Progenitor cell of endocrine pancreas (in vitro differentiated cells): Measurements from ENCODE around the gene AOAH. TPM values are rescaled to one million over a fixed set of nuclear protein-coding genes. Genes with fewer than 3 reads are reported as not detected.
A peak's percentile ranks its signal among the peaks of the same experiment; 100 is the strongest.

ENCODE experiments used
- DNase-seq: peaks from one replicate; pipeline ENCODE4 v3.0.0; 2021; ENCODE audit warnings: low spot score; ENCODE audit not compliant: unreplicated experiment
- H3K27ac Mint-ChIP-seq: 2 replicates; pipeline ENCODE4 v1.8.0; 2021; ENCODE audit warnings: mild to moderate bottlenecking, moderate library complexity, mixed read lengths
- H3K27me3 Mint-ChIP-seq: 2 replicates; pipeline ENCODE4 v1.8.0; 2021; ENCODE audit warnings: mixed read lengths
- H3K36me3 Mint-ChIP-seq: 2 replicates; pipeline ENCODE4 v1.8.0; 2022; ENCODE audit warnings: mixed read lengths; ENCODE audit not compliant: insufficient read depth
- H3K4me1 Mint-ChIP-seq: 2 replicates; pipeline ENCODE4 v1.8.0; 2021; ENCODE audit warnings: low read depth, mixed read lengths
- H3K4me3 Mint-ChIP-seq: 2 replicates; pipeline ENCODE4 v1.8.0; 2021; ENCODE audit warnings: low read depth, mild to moderate bottlenecking, moderate library complexity, mixed read lengths
- H3K9me3 Mint-ChIP-seq: 2 replicates; pipeline ENCODE4 v1.8.0; 2021; ENCODE audit warnings: low read depth, mixed read lengths
- total RNA-seq: library from RNA; stranded (reverse); gene quantifications from 2 replicates; pipeline ENCODE4 v1.2.1, GENCODE V29; 2021
- TF ChIP-seq, protein P1 (sequence below): fragments of 200-600 bp; sonication (generic); IDR thresholded peaks from one replicate; pipeline ENCODE4 v1.5.0; 2021; ENCODE audit warnings: antibody characterized with exemption, mild to moderate bottlenecking; ENCODE audit not compliant: unreplicated experiment

AOAH gene
- total RNA-seq, 1 donor from 2014 or later = 3.3 TPM

DNA sequence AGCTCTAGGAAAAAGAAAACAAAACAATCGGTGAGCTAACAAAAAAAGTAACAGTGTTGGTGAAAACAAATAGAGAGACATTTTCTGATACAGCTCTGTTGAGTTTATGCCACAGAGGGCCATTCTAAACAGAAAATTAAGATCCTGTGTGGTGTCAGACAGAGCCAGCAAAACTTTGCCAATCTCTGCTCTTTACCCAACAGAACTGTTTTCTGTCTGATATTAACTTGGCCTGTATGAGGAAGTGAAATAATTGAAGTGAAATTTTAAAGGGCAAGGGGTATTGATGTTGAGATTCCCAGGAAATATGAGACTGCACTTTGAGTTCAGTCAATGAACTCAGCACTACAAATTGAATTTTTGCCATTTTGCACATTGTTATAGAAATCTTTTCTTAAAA is 101.0 kb downstream of the AOAH start:
- no peak overlapping the region for H3K27ac Mint-ChIP-seq

DNA sequence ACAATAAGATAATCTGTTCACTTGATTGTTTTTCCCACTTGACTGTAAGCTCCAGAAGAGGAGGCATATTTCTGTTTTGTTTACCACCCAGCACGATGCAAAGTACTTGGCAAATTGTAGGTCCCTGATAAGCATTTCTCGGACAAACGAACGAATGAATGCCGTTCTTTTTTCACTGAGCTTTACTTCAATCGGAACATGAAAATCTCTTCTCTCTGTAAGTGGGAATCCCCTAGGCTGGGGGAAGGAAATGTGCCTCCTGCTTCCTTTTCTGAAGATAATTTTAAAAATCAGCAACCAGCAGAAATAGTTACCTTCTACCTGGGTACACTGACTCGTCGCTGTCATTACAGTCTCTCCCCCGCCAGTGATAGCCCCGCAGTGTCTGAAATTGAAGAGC is 102.9 kb downstream of the AOAH start:
- DNase-seq = no peak
- no peaks in the 10 kb centered on the region for H3K9me3 Mint-ChIP-seq
- peaks cover 5% of the 10 kb centered on the region for H3K27me3 Mint-ChIP-seq
- no peaks in the 10 kb centered on the region for H3K36me3 Mint-ChIP-seq
- H3K27ac Mint-ChIP-seq = no peak overlapping the region
- TF ChIP-seq, protein P1, sequence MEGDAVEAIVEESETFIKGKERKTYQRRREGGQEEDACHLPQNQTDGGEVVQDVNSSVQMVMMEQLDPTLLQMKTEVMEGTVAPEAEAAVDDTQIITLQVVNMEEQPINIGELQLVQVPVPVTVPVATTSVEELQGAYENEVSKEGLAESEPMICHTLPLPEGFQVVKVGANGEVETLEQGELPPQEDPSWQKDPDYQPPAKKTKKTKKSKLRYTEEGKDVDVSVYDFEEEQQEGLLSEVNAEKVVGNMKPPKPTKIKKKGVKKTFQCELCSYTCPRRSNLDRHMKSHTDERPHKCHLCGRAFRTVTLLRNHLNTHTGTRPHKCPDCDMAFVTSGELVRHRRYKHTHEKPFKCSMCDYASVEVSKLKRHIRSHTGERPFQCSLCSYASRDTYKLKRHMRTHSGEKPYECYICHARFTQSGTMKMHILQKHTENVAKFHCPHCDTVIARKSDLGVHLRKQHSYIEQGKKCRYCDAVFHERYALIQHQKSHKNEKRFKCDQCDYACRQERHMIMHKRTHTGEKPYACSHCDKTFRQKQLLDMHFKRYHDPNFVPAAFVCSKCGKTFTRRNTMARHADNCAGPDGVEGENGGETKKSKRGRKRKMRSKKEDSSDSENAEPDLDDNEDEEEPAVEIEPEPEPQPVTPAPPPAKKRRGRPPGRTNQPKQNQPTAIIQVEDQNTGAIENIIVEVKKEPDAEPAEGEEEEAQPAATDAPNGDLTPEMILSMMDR = no peak
- H3K4me1 Mint-ChIP-seq = peaks cover 8% of the 10 kb centered on the region
- H3K4me3 Mint-ChIP-seq = no peak overlapping the region

More for the DNA sequence above, 101.0 kb downstream of the AOAH start:
- Mint-ChIP-seq H3K4me1 (peaks cover 8% of the 10 kb centered on the region), H3K4me3 (no peak overlapping the region), H3K27me3 (no peaks in the 10 kb centered on the region), H3K36me3 (no peaks in the 10 kb centered on the region), H3K9me3 (no peaks in the 10 kb centered on the region)
- TF ChIP-seq, protein P1 = no peak
- no peak for DNase-seq

DNA sequence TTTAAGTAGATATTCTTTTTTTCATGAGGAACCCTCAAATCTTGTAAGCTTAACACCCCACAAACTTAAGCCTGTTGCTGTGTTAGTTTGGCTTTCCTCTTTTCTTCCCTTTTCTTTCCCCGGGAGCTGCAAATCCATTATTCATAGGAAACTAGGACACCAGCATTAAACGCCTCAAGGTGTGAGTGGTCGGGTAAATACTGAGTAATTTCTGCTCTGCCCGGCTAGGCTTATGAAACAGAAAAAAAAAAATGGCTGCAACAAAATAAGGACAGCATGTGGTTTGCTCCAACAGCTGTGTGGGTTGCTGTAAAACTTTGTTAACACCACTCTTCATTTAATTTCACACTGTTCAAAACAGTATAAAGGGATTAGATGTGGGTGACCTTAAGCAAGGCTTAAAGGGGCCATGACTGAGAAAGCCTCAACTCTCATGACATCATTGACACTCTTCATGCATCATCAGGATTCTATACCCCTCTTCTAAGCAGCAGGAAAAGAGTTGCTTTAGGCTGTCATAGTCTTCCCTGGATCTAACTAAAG is 104.1 kb downstream of the AOAH start:
- Mint-ChIP-seq H3K4me1 (peaks cover 16% of the 10 kb centered on the region), H3K36me3 (no peaks in the 10 kb centered on the region), H3K27me3 (peaks cover 5% of the 10 kb centered on the region), H3K4me3 (no peak overlapping the region), H3K9me3 (no peaks in the 10 kb centered on the region), H3K27ac (no peak overlapping the region)
- DNase-seq = no peak
- TF ChIP-seq, protein P1 = no peak

DNA sequence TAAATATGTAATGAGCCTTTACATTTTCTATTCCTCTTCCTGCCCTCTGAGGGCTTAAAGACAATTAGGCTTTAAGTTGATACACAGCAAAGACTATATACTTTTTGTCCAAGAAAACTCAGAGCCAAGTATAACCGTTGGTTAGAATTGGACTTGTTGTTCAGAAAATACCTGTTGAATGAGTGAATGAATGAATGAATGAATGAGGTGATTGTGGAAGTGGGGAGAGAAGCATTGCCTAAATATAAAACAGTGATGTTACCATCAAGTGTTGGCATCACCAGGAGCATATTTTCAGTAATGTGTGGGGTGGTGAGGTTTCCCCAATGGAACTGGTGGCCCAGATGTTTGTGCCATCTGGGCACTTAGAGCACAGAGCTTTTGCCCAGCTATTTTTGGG is 106.9 kb downstream of the AOAH start:
- Mint-ChIP-seq H3K4me1 (peaks cover 22% of the 10 kb centered on the region), H3K4me3 (no peak overlapping the region), H3K36me3 (no peaks in the 10 kb centered on the region), H3K9me3 (no peaks in the 10 kb centered on the region), H3K27ac (no peak overlapping the region), H3K27me3 (peaks cover 5% of the 10 kb centered on the region)
- no peak for DNase-seq
- TF ChIP-seq, protein P1 = no peak

DNA sequence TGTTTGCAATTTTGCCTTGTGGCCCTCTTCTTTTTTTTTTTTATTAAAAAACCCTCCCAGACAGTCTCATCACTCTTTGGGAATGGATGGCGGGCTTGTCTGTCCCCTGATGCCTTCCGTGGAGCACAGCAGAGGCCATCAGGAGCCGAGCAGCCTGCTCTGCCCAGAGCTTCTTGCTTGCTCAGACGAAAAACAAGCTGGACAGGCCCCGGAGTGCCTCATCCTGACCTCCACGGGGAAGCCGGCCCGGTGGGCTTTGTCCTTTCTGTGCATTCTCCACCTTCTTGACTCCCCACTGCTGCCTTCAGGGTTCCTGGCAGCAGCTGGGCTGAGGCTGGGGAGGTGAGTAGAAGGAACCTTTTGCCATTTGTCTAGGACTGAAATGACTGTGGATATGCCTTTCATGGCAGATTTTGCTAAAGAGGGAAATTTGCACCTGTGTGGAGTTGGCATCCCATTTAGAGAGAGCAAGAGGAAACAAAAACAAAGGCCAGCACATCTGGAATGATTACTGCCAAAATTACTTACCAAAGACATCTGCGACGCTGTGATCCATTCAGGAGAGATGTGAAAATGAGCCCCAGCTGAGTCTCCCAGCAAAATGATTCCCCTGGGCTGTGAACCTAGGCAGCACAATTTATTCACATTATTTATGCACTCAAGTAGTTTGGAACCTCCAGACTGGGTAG is 108.3 kb downstream of the AOAH start:
- no peaks in the 10 kb centered on the region for H3K9me3 Mint-ChIP-seq
- TF ChIP-seq, protein P1 = no peak
- peak overlapping the region; percentile 75 for H3K27ac Mint-ChIP-seq
- peaks cover 26% of the 10 kb centered on the region for H3K4me1 Mint-ChIP-seq
- no peak for DNase-seq
- no peaks in the 10 kb centered on the region for H3K36me3 Mint-ChIP-seq
- peaks cover 5% of the 10 kb centered on the region for H3K27me3 Mint-ChIP-seq
- no peak overlapping the region for H3K4me3 Mint-ChIP-seq
